ENCODE measurements around the gene PAPPA2. TPM values are rescaled to one million over a fixed set of nuclear protein-coding genes. Genes with fewer than 3 reads are reported as not detected.

Gene PAPPA2
- total RNA-seq, 4 donors from 2014 or later, result under 0.01 to 3.1 (median 0.45) TPM

DNA sequence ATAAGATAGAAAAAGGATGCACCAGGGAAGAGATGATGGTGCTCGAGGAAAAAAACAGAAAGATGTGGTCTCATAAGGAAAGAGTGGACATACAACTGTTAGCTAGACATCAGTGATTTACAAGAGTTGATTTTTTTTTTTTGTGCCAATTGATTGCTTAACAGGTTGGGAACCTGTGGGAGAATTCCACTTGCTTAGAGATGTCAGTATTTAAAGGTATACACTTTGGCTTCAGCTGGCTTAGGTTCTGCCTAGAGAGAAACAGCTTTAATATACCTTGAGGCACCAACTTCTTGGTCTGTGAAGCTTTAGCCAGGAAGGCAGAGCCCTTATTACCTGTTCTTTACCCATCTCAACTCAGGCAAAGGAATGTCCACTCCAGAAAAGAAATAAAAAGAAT is 303.8 kb downstream of the PAPPA2 start:
- intact Hi-C loops (cut with DNase I), result no loop called here
- H3K4me1 ChIP-seq, result no peaks in the 10 kb centered on the region
- H3K9me3 ChIP-seq, result no peaks in the 10 kb centered on the region
- H3K27me3 ChIP-seq, result no peaks in the 10 kb centered on the region
- H3K4me3 ChIP-seq, result no peak overlapping the region
- no peak for DNase-seq (ENCODE audit: extremely low spot score)
- H3K36me3 ChIP-seq, result no peaks in the 10 kb centered on the region
- no peak overlapping the region for H3K27ac ChIP-seq (replicated peaks in 1 of 4)
- WGBS, result 81% methylated on average over 1 of the region's 1 CpG
- TF ChIP-seq EP300 (IDR thresholded peaks at IDR 0.05) (no peak), CTCF (IDR thresholded peaks at IDR 0.05) (no peak), POLR2A (IDR thresholded peaks at IDR 0.05; ENCODE audit: low read depth) (no peak), POLR2AphosphoS5 (IDR thresholded peaks at IDR 0.05) (no peak)

- 84% methylated on average over 7 of the region's 7 CpGs for WGBS
- no peaks in the 10 kb centered on the region for H3K4me1 ChIP-seq
- H3K27ac ChIP-seq (replicated peaks in 1 of 4), result no peak overlapping the region
- intact Hi-C loops (cut with DNase I), result no loop called here
- no peak overlapping the region for H3K4me3 ChIP-seq
- no peaks in the 10 kb centered on the region for H3K27me3 ChIP-seq
- no peaks in the 10 kb centered on the region for H3K36me3 ChIP-seq
- DNase-seq (ENCODE audit: extremely low spot score), result no peak
- no peak for TF ChIP-seq EP300 (IDR thresholded peaks at IDR 0.05)
- TF ChIP-seq CTCF (IDR thresholded peaks at IDR 0.05), result no peak
- no peak for TF ChIP-seq POLR2AphosphoS5 (IDR thresholded peaks at IDR 0.05)
- TF ChIP-seq POLR2A (IDR thresholded peaks at IDR 0.05; ENCODE audit: low read depth), result no peak
- no peaks in the 10 kb centered on the region for H3K9me3 ChIP-seq
These were observed 304.8 kb downstream of the PAPPA2 start for GRCh38 chr1:176767714-176768136.

DNA sequence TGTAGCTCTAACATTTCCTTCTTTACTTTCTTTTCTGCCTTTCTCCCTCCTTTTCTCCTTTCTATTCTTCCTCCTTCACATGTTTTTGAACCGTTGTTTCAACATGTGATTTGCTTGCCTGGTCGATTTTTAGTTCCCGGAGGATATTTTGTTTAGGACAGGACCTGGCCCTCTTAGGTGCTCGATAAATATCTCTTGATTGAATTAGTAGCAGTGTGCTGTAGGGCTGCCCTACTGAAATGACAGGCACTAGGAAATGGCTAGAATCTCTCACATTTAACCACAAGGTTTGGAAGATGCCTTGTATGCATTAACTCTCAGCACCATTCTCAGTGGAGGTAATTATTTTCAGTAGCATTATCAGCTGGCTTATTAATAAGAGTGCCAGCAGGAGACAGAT is 305.6 kb downstream of the PAPPA2 start:
- H3K27ac ChIP-seq (replicated peaks in 1 of 4), result no peak overlapping the region
- no peak for DNase-seq (ENCODE audit: extremely low spot score)
- H3K36me3 ChIP-seq, result no peaks in the 10 kb centered on the region
- 92% methylated on average over 4 of the region's 4 CpGs for whole genome bisulfite sequencing
- TF ChIP-seq POLR2AphosphoS5 (IDR thresholded peaks at IDR 0.05) (no peak), POLR2A (IDR thresholded peaks at IDR 0.05; ENCODE audit: low read depth) (no peak), CTCF (IDR thresholded peaks at IDR 0.05) (no peak), EP300 (IDR thresholded peaks at IDR 0.05) (no peak)
- intact Hi-C loops (cut with DNase I), result no loop called here
- H3K27me3 ChIP-seq, result no peaks in the 10 kb centered on the region
- H3K4me1 ChIP-seq, result no peaks in the 10 kb centered on the region
- no peaks in the 10 kb centered on the region for H3K9me3 ChIP-seq
- no peak overlapping the region for H3K4me3 ChIP-seq

GRCh38 chr1:176770066-176770465 is 307.1 kb downstream of the PAPPA2 start:
- TF ChIP-seq POLR2AphosphoS5 (IDR thresholded peaks at IDR 0.05) (no peak), EP300 (IDR thresholded peaks at IDR 0.05) (no peak), CTCF (IDR thresholded peaks at IDR 0.05) (no peak), POLR2A (IDR thresholded peaks at IDR 0.05; ENCODE audit: low read depth) (no peak)
- Histone ChIP-seq H3K27ac (replicated peaks in 1 of 4) (no peak overlapping the region), H3K36me3 (no peaks in the 10 kb centered on the region), H3K27me3 (no peaks in the 10 kb centered on the region), H3K4me3 (no peak overlapping the region), H3K4me1 (no peaks in the 10 kb centered on the region), H3K9me3 (no peaks in the 10 kb centered on the region)
- DNase-seq (ENCODE audit: extremely low spot score), result no peak
- intact Hi-C loops (cut with DNase I), result no loop called here
- WGBS, result 95% methylated on average over 2 of the region's 2 CpGs

GRCh38 chr1:176773038-176773437 is 310.1 kb downstream of the PAPPA2 start:
- intact Hi-C loops (cut with DNase I), result no loop called here
- Histone ChIP-seq H3K36me3 (no peaks in the 10 kb centered on the region), H3K27me3 (no peaks in the 10 kb centered on the region), H3K27ac (replicated peaks in 1 of 4) (no peak overlapping the region), H3K9me3 (no peaks in the 10 kb centered on the region), H3K4me3 (no peak overlapping the region), H3K4me1 (no peaks in the 10 kb centered on the region)
- TF ChIP-seq CTCF (IDR thresholded peaks at IDR 0.05) (no peak), POLR2A (IDR thresholded peaks at IDR 0.05; ENCODE audit: low read depth) (no peak), POLR2AphosphoS5 (IDR thresholded peaks at IDR 0.05) (no peak), EP300 (IDR thresholded peaks at IDR 0.05) (no peak)
- 40% methylated on average over 4 of the region's 4 CpGs for WGBS
- DNase-seq (ENCODE audit: extremely low spot score), result no peak

Measured in esophagus muscularis mucosa (tissue), 4 donors.